H1 (cell line): ENCODE results near the gene NOL12. TPM values are rescaled to one million over a fixed set of nuclear protein-coding genes. Genes with fewer than 3 reads are reported as not detected.

ENCODE experiments used
- polyA plus RNA-seq, 7 experiments: library from polyadenylated mRNA; depleted of rRNA in 3 of 7; stranded (reverse) in 5 of 7; unstranded in 2 of 7; fragments of >200 nt in 5 of 7; fragments of 200-250 nt in 2 of 7; gene quantifications; 1 replicate in 5 of 7; 2 replicates in 1 of 7; 4 replicates in 1 of 7; pipeline versions ENCODE4 v1.2.1 to v1.2.3, GENCODE V29; 2011 to 2013; ENCODE audit warnings: missing spikeins in 2 of 7, mixed read lengths in 2 of 7
- total RNA-seq: library from RNA; stranded (reverse); fragmentation: NEBNext Ultra II Directional; extraction: Animal tissue kit (Norgen Biotek cat#: 25700); gene quantifications from 2 replicates; pipeline ENCODE4 v1.2.1, GENCODE V29; 2021
- TF ChIP-seq, protein P1 (sequence below), 3 experiments: IDR thresholded peaks; 1 replicate in 2 of 3; 2 replicates in 1 of 3; pipeline versions ENCODE4 v1.5.1 to v1.6.1; 2011; ENCODE audit warnings: low read length in 3 of 3, mild to moderate bottlenecking in 3 of 3, inconsistent platforms in 2 of 3, low read depth in 1 of 3, moderate library complexity in 1 of 3; ENCODE audit not compliant: insufficient read depth in 1 of 3; ENCODE audit errors: control extremely low read depth in 1 of 3

The NOL12 gene
- total and polyA plus RNA-seq, 2 of the 8 experiments (the other 6 are each of a cell fraction or from before 2014, with no cell fraction given), result 25.3 to 28.3 TPM

DNA sequence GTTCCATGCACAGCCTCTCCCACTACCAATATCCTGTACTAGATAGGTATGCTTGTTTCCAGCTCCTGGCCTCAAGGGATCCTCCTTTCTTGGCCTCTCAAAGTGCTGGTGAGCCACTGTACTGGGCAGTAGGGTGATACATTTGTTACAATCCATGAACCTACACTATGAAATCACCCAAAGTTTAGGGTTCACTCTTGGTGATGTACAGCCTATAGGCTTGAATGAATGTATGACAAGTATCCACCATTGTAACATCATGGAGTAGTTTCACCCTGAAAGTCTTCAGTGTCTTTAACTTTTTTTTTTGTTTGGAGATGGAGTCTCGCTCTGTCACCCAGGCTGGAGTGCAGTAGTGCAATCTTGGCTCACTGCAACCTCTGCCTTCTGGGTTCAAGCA is 42.5 kb downstream of the NOL12 start (continued):
- TF ChIP-seq, protein P1, sequence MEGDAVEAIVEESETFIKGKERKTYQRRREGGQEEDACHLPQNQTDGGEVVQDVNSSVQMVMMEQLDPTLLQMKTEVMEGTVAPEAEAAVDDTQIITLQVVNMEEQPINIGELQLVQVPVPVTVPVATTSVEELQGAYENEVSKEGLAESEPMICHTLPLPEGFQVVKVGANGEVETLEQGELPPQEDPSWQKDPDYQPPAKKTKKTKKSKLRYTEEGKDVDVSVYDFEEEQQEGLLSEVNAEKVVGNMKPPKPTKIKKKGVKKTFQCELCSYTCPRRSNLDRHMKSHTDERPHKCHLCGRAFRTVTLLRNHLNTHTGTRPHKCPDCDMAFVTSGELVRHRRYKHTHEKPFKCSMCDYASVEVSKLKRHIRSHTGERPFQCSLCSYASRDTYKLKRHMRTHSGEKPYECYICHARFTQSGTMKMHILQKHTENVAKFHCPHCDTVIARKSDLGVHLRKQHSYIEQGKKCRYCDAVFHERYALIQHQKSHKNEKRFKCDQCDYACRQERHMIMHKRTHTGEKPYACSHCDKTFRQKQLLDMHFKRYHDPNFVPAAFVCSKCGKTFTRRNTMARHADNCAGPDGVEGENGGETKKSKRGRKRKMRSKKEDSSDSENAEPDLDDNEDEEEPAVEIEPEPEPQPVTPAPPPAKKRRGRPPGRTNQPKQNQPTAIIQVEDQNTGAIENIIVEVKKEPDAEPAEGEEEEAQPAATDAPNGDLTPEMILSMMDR (IDR thresholded peaks at IDR 0.05; ENCODE audit: control extremely low read depth in 1 of 3, insufficient read depth in 1 of 3, low read depth in 1 of 3, low read length in 3 of 3), result no peak
